GM18511 (cell line): ENCODE results near the gene MTFR1L.
"Not testable (repeated sequence)": the region's sequence is repeated elsewhere in the genome, so short reads cannot be mapped to it uniquely, and the experiment has no call there.

ENCODE experiments used
- ATAC-seq: cut with Tn5 transposase; IDR thresholded peaks from one replicate; pipeline ENCODE4 v1.9.1; 2021; ENCODE audit warnings: mild to moderate bottlenecking, moderate library complexity; ENCODE audit not compliant: unreplicated experiment

Gene MTFR1L

GRCh38 chr1:25821630-25822091, 1.9 kb downstream of the MTFR1L start:
- no peak for ATAC-seq

GRCh38 chr1:25825605-25826004, 5.9 kb downstream of the MTFR1L start:
- no peak for ATAC-seq

GRCh38 chr1:25826571-25826970, 6.8 kb downstream of the MTFR1L start:
- ATAC-seq = no peak

GRCh38 chr1:25828491-25828890, 8.7 kb downstream of the MTFR1L start:
- no peak for ATAC-seq

GRCh38 chr1:25829046-25829445, 9.3 kb downstream of the MTFR1L start:
- ATAC-seq = no peak

- no peak for ATAC-seq
These were observed 11.9 kb downstream of the MTFR1L start for GRCh38 chr1:25831569-25832196.

GRCh38 chr1:25832336-25833037, 12.7 kb downstream of the MTFR1L start:
- ATAC-seq = no peak

- ATAC-seq = no peak
These were observed 13.4 kb downstream of the MTFR1L start for GRCh38 chr1:25833158-25833557.

GRCh38 chr1:25834894-25835293, 15.1 kb downstream of the MTFR1L start:
- no peak for ATAC-seq

- no peak for ATAC-seq
These were observed 16.9 kb downstream of the MTFR1L start for GRCh38 chr1:25836695-25837094.

GRCh38 chr1:25837262-25837875, 17.6 kb downstream of the MTFR1L start:
- no peak for ATAC-seq

GRCh38 chr1:25839808-25840207, 20.1 kb downstream of the MTFR1L start:
- not testable (repeated sequence) for ATAC-seq

GRCh38 chr1:25843483-25843882, 23.7 kb downstream of the MTFR1L start:
- ATAC-seq = no peak

GRCh38 chr1:25844536-25845337, 25.0 kb downstream of the MTFR1L start:
- ATAC-seq = no peak

- ATAC-seq = no peak
These were observed 25.9 kb downstream of the MTFR1L start for GRCh38 chr1:25845664-25846063.

GRCh38 chr1:25847929-25848328, 28.2 kb downstream of the MTFR1L start:
- ATAC-seq = no peak

GRCh38 chr1:25848531-25848930, 28.8 kb downstream of the MTFR1L start:
- ATAC-seq = no peak

- ATAC-seq = no peak
These were observed 34.8 kb downstream of the MTFR1L start for GRCh38 chr1:25854554-25854953.

- ATAC-seq = no peak
These were observed 37.1 kb downstream of the MTFR1L start for GRCh38 chr1:25856856-25857255.

GRCh38 chr1:25858494-25858893, 38.7 kb downstream of the MTFR1L start:
- no peak for ATAC-seq
